HG02642 (cell line): ENCODE measurements around the gene PKP4.
"Not testable (repeated sequence)": the region's sequence is repeated elsewhere in the genome, so short reads cannot be mapped to it uniquely, and the experiment has no call there.

Experiments
- ATAC-seq: cut with Tn5 transposase; IDR thresholded peaks from one replicate; pipeline ENCODE4 v1.9.1; 2021; ENCODE audit warnings: mild to moderate bottlenecking; ENCODE audit not compliant: unreplicated experiment, poor library complexity

The PKP4 gene

DNA sequence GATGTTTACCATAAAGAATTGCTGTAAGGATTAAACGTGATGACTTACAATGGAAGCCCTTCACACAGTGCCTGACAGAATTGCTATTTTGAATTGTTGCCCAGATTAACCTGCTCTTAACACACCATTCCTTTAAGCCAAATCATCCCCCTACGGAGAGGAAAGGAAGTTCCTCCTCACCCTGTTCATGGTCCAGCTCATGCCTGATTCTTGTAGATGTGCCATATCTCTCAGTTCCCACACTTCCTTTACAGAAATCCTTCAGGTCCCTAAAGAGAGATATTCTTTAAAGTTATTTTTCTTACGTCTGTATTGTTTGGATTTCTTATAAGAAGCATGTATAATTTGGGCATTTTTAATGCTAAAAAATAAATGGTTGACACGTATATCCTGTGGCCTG, 210.8 kb downstream of the PKP4 start:
- ATAC-seq = no peak

DNA sequence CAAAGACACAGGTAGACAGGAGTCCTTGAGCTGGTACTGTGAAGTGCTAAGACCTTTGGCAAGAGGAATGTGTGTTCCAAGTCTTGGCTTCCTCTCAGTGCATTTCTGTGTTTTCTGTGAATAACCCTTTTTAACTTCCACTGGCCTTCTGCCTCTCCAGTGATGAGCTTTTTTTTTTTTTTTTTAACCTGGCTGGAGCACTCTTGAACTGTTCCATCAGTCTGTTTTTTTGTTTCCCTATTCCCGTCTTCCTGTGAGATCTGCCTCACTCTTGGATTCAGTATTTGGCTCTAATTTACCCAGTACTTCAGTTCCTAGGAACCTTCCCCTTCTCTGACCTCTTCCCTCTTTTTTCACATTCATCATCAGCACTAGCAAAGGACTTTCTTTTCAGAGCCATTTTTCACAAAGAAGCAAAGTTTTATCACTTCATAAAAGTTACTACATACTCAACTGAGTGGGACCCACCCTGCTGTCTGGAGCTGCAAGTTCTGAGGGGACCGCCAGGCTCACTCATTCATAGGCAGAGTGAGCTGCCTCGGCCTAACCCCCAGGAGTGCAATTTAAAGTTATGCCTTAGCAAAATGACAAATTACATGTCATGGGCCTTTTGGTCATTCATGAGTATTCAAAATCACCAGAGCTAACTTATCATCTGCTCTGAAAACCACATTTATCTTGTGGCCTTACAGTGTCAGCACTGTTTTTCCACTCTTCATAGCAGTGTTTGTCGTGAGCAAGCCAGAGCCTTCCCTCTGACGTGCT, 211.4 kb downstream of the PKP4 start:
- ATAC-seq = no peak

DNA sequence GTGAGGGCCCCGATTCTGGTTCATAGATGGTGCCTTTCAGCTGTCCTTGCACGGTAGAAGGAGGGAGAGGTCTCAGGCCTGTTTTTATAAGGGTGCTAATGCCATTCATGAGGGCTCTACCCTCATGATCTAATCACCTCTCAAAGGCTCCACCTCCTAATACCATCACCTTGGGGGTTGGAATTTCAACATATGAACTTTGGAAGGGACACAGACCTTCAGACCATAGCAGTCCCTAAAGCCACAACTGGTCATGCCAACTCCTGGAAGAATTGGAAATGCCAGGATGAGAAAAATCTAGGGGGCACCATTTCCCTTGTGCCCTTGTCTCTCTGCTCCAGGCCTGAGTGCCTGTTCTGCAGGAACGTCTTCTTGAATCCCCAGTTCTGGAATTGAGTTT, 213.5 kb downstream of the PKP4 start:
- no peak for ATAC-seq

DNA sequence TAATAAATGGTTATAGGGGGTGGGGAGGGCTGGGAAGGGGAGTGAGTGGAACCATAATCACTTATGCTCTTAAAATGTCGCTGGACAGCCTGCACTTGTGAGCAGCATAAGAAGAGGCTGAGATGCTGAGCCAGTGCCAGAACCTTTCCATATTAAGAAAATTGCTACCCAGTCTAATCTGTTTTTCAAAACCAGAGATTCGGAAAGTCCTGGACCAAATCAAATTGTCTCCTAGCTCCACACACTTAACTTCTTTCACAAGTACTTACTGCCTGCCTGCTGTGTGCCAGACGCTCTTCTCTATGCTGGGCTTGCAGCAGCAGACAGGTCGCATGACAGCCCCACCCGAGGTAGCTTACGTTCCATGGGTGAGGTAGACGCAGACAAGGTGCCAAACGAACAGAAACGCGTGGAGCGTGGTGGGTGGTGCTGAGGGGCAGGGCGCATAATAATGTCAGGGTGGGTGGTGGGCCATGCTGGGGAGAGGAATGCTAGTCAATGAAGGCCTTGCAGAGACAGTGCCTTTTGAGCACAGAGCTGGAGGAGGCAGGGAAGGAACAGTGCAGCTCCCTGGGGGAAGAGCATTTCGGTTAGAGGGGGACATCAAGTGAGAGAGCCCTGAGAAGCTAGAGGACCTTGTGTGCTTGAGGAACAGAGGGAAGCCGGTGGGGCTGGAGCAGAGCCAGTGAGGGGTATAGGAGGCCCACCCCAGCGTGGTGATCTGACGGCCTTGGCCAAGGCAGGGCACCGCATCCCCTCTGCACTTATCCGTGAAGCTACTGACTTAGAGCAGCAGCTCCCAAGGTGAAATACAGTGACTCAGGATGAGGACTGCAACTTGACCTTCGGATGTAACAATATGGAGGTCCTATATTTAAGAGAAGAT, 214.9 kb downstream of the PKP4 start:
- no peak for ATAC-seq

DNA sequence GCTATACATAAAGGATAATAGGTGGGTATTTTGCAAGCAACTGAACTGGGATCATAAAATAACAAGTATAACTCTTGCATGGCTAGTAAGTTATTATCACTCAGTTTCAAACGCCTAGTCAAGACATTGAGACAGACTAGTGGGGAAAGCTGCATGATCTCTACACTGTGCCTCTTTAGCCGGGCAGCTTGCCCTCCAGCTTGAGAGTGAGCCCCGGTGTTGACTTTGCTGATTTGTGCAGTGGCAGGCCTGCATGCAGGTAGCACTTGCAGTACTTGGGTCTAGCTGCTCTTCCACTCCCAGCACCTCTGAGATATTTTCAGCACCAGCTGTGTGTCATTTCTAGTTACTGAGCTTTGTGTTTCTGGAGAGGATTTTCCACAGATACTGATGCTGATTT, 219.5 kb downstream of the PKP4 start:
- ATAC-seq = no peak

DNA sequence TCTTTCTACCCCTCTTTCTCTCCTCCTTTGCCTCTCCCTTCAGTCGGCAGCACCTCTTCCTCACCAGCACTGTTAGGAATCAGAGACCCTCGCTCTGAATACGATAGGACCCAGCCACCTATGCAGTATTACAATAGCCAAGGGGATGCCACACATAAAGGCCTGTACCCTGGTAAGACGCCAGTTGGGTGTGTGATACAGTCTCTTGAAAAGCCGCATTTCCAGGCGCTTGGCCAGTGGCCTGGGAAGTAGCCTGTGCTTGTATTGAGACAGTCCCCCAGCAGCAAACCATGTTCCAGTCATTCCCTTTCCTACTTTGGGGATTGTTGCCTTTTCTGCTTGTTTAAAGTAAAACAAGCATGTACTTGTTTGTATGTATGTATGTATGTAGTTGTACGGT, 219.9 kb downstream of the PKP4 start:
- no peak for ATAC-seq

DNA sequence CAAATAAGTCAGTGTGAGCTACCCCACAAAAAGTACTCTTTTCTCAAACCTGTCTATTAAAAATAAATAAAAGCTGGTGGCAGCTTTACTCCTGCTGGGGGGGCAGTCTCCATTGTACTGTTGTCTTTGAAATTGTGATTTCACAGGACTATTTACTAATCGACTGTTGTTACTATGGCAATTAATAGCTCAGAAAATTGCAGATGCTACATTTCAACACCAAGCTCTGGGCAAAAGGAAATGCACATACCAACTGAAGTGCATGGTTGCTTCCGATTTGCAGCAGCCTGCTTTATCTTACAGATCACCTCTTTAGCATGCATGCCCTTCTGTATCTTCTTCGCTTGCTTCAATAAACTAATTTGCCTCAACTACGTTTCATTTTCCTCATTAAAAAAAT, 220.8 kb downstream of the PKP4 start:
- no peak for ATAC-seq

DNA sequence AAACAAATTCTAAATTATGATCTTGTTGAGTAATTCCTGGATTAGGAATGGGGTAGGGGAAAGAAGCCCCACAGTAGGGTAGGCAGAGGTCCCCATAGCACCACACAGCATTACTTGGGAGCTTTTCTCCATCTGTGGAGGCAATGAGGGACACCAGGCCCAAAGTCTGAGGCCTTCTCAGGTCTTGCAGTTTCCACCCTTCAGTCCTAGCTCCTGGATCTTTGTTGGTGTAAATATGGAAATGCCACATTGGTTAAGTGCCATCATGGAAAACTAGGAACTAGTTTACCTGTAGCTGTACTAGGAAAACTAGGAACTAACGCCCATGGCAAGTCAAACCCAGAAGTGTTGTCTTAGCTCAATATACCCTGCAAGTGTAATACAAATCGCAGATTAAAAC, 225.1 kb downstream of the PKP4 start:
- ATAC-seq = no peak

DNA sequence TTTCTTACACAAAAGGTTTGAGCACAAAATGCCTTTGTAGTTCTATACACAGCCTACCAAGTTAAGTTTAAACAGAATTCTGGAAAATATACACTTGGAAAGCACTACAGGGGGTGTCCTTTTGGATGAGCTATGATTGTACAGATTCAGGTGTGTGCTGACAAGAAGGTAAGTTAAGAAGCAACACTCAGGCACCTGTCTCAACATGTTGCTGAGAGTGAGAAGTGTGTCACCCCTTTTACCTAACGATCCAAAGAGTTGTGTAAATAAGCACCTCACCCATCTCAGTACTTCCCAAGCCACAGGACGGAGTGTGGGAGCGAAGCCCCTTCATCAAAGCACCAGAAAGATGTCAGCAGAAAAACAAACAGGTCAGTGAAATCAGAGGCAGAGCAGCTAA, 228.9 kb downstream of the PKP4 start:
- no peak for ATAC-seq

DNA sequence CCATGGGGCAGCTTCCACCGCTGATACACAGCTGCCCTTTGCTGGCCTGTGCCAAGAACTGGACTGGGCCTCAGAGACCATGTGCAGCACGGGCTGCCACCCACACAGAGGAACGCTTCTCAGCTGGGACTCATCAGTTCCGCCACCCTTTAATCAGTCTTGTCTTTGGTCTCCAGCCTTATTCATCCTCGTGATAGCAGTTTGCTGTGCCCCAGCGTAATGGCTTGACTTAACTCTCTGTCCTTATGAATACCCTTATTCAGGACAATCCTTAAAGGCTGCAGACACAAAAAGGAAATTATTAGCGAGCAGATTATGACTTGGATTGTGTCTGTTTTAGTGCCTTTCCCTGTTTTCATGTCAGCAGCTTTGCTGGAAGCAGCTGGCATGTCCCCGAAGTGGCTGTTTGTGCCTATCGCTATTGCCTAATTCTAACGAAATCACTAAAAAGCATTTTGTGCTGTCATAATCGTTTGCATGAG, 229.5 kb downstream of the PKP4 start:
- ATAC-seq = no peak

DNA sequence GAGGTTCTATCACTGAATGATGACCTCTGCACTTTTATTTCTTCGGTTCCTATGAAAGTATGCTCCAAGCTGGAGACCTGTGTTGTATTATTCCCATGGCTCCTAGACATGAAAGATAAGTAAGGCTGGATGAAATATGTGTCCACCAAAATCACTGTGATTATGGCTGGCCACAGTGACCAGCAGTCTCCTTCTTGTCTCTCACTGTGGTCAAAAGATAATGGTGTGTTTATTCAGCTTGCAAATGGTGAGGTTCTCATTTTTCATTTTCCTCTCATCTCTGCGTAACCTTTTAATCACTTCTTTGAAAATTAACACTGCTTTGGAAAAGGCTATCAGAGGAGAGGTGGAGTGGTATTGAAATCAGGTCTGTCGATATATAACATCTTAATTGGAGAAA, 230.6 kb downstream of the PKP4 start:
- ATAC-seq = no peak

DNA sequence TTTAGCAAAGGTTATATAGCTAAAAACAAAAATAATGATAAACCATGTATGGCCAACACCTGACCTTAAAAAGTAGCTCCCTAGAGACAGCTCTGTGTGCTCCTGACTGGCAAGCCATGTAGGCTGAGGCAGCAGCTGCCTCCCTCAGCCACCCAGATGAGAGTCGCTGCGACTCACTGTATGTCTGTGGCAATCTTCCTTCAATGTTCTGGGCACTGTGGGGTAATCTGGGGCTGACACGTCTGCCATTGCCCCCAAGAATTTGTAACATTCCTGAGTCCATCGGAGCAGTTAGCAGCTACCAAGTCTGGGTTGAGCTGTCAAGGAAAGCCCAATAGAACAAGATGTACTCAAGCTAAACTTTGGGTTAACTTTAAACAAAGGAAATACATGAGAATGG, 232.0 kb downstream of the PKP4 start:
- ATAC-seq = no peak

DNA sequence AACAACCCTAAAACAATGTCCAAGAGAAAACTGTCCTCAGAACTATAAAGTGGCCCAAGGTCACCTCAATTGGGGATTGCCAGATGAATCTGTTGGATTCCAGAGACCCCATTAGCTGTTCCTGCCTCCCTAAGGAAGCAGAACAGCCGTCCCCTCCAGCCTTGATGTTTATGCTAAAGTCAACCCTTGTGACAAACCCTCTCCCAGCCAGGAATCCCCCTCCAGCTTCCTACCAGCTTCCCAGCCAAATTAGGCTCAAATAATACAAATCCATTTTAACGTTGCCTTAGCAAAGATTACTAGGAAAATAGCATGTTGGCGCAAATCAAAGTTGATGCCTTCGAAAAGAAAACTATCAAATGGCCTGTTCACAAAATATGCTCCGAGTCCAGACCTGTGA, 232.6 kb downstream of the PKP4 start:
- no peak for ATAC-seq

DNA sequence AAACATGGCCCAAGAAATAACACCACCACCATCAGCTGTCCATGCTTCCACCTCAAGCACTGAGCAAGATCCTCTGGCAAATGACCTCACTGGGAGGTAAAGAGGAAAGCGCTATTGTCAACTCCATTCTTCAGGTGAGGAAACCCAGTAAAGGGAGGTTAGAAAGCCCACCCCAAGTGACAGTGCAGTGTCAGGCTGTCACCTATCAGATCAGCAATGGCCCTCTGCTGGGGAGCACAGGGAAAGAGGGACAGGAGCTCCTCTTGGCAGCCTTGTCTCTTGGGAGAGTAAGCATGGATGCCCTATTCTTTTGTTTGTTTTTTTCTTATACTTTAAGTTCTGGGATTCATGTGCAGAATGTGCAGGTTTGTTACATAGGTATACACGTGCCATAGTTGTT, 234.1 kb downstream of the PKP4 start:
- ATAC-seq = no peak

DNA sequence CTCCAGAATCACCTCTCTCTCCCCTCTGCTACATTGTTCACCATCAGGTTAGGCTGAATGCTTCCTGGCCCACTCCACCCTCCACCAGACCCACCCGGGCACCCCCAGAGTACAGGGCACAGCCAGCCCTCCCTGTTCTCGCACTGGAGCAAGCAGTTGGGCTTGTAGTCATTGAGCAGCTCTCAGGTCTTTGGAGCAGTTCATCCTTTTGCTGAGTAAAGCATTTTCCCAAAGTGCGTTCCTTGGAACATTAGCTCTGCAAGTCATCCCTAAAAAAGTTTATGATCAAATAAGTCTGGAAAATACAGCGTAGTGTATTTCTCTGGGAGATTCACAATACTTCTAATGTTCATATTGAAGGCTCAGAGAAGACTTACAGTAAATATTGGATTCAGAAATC, 234.9 kb downstream of the PKP4 start:
- no peak for ATAC-seq

DNA sequence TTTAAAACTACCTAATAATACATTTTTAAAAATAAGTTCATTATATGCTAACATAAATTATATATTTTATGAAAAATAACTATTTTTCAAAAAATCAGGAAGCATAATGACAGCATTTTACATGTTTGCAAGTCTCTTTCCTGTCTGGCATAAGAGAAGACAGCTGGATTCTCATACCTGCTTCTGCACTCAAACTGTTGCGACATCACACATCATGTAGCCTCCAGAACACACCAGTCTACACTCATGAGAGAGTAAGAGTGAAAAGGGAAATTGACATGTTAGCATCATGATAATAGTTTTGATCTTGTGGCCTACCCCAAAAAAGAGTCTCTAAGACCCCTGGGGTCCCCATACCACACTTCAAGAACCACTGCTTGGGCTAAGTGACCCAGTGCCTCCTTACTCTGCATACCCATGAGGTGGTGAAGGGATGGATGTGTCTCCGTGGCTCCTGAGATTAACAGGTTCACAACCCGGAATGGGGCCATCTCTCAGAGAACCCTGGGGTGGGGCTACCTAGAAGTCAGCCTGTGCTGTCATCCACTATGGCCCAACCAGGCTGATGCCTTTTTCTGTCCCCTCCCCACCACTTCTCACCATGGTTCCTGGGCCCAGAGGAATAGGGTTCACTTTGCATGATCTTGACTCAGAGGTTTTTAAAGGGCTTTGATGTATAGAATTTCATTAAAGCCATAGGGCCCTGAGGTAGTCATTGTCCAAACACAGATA, 235.8 kb downstream of the PKP4 start:
- ATAC-seq = no peak

DNA sequence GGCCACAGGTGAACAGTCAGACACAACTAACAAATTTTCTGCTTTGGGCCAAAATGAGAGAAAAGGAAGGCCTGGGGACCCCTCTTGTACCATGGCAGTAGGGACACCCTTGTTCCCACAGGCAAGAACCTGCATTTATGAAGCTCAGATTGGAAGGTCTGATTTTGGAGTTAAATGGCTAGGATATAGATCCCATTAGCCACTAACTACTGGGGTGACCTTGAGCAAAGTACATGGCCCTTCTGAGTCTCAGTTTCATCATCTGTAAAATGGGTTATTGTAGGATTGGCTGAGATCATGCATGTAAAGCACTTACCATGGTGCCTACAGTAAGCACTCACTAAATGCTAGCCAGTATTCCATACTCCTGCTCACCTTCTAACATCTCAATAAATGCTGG, 236.7 kb downstream of the PKP4 start:
- ATAC-seq = no peak

DNA sequence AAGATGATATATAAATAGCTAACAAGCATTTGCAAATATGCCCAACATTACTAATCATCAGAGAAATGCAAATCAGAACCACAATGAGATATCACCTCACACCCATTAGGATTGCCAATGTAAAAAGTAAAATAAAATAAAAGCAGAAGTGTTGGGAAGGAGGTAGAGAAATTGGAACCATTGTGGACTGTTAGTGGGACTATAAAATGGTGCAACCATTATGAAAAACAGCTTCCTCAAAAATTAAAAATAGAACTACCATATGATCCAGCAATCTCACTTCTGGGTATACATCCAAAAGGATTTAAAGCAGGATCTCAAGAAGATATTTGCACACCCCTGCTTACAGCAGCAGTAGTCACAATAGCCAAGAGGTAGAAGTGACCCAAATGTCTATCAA, 238.6 kb downstream of the PKP4 start:
- no peak for ATAC-seq

DNA sequence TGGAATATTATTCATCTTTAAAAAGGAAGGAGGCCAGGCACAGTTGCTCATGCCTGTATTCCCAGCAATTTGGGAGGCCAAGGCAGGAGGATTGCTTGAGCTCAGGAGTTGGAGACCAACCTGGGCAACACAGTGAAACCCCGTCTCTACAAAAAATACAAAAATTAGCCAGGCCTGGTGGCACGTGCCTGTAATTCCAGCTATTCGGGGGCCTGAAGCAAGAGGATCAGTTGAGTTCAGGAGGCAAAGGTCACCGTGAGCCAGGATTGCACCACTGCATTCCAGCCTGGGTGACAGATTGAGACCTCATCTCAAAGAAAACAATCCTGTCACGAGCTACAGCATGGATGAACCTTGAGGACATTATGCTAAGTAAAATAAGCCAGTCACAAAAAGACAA, 239.0 kb downstream of the PKP4 start:
- ATAC-seq = not testable (repeated sequence)

DNA sequence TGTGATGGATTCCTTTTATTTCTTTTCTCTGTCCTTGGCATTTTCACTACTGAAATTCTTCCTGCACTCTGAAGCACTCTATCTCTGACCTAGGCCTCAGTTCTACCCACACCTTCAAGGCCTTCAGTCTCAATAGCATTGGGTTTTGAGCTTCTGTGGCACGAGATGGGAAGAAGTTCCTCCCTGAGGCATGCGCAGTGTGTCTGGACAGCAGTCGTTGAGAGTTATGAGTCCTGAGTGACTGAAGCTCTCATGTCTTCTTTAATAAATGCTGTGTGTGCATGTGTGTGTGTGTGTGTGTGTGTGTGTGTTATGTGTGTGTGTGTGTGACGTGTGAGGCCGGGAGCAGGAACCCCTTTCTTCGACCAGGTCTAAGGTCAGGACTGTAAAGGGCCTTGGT, 242.6 kb downstream of the PKP4 start:
- ATAC-seq = no peak

DNA sequence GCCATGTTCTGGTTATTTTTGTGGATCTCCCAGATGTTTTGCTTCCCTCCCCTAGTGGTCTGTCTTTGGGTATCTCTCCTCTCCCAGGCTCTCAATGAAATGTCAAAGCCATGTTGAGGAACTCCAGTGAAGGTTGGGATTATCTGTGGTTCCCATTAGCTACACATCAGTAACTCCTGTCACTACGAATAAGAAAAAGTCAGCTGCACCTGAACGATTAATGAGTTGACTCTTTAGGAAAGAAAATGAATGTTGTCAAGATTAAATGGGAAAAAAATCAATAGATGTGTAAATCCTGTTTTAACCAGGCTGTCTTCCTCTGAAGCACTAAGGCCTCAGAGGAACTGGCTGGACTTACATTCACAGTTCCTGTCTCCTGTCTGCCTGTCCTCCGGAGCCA, 244.3 kb downstream of the PKP4 start:
- no peak for ATAC-seq
